Effector CD8-positive, alpha-beta T cell (primary cell): ENCODE measurements around the gene TRAPPC12.
A peak's percentile ranks its signal among the peaks of the same experiment; 100 is the strongest.
"Not testable (repeated sequence)": the region's sequence is repeated elsewhere in the genome, so short reads cannot be mapped to it uniquely, and the experiment has no call there.

Source experiments
- DNase-seq: peaks from one replicate; lab custom pipeline; 2025; lab: John Stamatoyannopoulos, UW

The TRAPPC12 gene

DNA sequence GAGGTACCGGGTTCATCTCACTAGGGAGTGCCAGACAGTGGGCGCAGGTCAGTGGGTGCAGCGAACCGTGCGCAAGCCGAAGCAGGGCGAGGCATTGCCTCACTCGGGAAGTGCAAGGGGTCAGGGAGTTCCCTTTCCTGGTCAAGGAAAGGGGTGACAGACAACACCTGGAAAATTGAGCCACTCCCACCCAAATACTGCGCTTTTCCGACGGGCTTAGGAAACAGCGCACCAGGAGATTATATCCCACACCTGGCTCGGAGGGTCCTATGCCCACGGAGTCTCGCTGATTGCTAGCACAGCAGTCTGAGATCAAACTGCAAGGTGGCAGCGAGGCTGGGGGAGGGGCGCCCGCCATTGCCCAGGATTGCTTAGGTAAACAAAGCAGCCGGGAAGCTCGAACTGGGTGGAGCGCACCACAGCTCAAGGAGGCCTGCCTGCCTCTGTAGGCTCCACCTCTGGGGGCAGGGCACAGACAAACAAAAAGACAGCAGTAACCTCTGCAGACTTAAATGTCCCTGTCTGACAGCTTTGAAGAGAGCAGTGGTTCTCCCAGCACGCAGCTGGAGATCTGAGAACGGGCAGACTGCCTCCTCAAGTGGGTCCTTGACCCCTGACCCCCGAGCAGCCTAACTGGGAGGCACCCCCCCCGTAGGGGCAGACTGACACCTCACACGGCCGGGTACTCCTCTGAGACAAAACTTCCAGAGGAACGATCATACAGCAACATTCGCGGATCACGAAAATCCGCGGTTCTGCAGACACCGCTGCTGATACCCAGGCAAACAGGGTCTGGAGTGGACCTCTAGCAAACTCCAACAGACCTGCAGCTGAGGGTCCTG, 9.9 kb upstream of the TRAPPC12 start:
- DNase-seq, result not testable (repeated sequence)

DNA sequence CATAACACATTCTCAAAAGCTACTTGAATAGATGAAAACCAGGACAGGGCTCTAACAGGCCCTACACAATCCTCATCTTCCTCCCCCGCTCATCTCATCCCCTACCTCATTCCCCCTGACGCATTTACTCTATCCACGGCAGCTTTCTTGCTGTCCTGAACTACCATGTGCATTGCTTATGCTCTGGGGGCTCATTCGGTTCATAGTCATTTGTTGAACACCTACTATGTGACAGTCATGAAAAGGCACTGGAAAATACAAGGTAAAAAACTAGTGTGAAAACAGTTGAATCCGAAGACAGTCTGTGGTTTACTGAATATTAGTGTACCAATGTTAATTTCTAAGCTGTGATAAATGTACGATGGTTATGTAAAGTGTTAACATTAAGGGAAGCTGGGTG, 2.7 kb upstream of the TRAPPC12 start:
- no peak for DNase-seq

DNA sequence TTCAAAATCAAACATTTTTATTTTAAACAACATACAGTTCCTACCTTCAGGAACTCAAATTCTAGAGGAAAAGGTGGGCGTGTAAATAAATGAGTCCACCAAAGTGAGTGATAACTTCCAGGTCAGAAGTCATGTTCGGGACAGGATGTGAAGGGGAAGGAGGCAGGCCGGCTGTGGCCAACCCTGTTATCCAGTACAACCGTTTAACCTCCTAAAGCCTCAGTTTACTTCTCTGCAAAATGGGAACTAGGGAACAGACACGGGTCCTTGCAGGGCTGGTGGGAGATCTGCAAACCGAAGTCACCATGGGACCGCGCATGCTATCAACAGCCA, 2.2 kb upstream of the TRAPPC12 start:
- DNase-seq, result no peak

DNA sequence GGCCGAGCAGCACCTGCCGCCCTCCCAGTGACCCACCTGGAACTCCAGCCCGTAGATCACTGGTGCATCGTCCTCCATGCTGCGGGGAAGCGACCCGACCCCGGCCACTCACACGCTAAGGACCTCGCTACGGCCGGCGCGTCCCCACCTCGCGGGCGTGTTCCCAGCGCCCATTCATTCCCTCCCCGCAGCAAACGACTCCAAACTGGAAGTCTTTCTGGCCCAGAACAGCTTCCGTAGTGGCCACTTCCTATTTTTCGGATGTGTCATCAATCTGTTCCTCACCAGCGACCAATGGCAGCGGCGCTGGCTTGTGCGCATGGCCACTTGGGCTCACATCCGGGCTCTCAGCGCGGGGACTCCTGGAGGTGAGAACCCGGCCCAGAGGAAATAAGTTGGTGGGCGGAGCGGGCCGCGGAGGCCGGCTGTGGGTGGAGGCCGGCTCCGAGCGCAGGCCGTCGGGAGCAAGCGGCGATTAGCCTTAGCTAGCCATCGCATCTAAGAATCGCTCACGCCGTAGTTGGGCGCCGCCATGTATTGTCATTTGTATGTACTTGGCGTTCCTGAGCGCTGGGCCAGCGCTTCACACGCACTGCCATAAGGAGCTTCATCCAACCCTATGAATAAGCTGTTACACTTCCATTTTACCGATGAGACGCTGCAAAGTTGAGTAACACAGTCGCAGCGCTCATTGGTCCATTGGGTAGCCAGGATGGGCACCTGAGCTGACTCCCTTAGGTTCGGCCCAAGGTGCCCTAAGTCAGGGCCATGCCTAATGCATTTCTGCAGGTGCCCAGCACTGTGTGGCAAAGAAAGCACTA, 1.7 kb upstream of the TRAPPC12 start, which contains the start of gene EIPR1:
Gene EIPR1, minus strand, starts transcription at position 207 of the 821 bp plus-strand sequence. Its CDS starts 129 bp downstream, at position 78.
- DNase-seq, result peak; percentile 92

DNA sequence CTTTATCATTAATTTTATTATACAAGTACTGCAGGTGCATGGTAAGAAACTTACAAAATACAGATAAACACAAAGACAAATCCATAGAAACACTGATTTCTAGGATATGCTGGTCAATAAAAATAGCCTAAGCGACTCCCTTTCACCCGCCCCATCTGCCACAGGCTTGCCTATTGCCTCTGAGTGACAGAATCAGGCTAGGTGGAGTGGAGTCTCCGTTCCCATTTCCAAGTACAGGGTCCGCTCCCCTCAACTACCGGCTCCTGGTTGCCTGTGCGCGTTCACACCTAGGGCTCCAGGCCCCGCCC, 201 bp upstream of the TRAPPC12 start:
- no peak for DNase-seq

DNA sequence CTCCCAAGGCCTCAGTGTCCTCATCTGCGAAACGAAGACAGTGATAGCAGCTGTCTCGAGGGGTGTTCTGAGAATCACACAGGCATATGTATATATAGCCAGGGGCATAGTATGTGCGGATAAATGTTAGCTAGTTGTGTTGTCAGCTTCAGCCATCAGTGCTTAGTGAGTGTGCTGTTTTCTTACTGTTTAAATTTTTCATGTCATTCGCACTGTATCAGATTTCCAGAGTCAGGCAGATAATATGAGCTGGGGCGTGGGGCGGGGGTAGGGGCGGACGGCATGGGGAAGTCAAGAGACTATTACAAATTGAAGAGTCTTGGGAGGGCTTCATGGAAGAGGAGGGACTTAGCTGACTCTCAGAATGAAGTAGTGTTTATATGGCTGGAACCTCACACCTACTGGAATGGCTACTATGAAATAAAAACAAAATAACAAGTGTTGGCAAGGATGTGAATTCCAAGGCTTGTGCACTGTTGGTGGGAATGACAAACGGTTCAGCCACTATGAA, 7.0 kb downstream of the TRAPPC12 start:
- no peak for DNase-seq

DNA sequence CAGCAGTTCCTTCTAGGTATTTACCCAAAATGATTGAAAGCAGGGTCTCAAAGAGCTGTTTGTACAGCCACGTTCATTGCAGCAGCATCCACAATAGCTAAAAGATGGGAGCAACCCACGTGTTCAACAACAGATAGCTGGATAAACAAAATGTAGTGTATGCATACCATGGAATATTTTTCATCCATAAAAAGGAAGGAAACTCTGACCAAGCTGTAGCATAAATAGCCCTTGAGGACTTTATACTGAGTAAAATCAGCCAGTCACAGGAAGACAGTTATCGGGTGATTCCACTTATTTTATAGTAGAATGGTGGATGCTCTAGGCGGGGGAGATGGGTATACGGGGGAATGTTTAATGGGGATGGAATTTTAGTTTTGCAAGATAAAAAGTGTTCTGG, 7.5 kb downstream of the TRAPPC12 start:
- DNase-seq, result no peak

DNA sequence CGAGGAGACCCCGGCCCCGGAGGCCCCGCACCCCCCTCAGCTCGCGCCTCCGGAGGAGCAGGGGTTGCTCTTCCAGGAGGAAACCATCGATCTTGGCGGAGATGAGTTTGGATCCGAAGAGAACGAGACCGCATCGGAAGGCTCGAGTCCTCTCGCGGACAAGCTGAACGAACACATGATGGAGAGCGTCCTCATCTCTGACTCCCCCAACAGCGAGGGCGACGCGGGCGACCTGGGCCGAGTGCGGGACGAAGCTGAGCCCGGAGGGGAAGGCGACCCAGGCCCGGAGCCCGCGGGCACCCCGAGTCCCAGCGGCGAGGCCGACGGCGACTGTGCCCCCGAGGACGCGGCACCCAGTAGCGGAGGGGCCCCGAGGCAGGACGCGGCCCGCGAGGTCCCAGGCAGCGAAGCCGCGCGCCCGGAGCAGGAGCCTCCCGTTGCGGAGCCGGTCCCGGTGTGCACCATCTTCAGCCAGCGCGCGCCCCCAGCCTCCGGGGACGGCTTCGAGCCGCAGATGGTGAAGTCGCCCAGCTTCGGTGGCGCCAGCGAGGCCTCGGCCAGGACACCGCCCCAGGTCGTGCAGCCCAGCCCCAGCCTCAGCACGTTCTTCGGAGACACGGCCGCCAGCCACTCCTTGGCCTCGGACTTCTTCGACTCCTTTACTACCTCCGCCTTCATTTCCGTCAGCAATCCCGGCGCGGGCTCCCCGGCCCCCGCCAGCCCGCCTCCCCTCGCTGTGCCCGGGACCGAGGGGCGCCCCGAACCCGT, 8.3 kb downstream of the TRAPPC12 start:
- no peak for DNase-seq

DNA sequence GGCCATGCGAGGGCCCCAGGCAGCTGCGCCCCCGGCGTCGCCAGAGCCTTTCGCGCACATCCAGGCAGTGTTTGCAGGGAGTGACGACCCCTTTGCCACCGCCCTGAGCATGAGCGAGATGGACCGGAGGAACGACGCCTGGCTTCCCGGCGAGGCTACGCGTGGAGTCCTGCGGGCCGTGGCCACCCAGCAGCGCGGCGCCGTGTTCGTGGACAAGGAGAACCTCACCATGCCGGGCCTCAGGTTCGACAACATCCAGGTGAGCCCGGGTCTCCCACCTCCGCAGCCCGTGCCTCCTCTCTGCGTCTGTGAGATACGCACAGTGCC, 8.9 kb downstream of the TRAPPC12 start:
- no peak for DNase-seq

DNA sequence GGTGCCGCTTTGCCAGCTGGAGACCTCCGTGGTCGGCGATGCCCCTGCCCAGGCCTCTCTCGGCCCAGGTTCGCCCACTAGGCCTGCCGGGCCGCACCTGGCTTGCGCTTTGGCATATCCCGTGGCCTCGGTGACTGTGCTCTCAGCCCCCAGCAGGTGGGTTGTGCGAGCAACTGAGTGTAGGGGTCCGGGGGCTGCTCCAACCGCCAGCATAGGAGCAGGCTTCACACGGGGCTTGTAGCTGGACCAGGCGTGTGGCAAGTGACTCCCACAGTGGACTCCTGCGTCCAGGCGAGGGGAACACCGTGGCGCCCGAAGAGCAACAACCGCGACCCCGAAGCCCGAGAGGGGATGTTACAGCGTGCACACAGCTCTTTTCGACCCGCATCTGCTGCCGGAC, 9.7 kb downstream of the TRAPPC12 start:
- no peak for DNase-seq

DNA sequence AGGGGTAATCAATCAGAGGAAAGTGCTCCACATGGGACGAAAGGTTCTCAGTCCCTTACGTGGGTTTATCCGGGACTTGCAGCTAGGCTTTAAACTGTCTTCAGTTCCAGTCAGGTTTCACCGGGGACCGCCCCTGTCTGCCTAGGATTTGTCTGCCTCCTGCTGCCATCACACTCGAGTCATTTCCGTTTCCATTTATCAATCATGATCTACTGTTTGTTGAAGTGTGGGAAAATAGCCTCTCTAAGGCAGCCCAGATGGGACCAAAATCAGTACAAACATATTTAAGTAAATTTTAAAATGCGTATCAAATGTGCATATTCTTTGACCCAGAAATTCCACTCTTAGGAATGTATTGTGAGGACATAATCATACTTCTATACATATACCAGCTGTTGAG, 10.5 kb downstream of the TRAPPC12 start:
- no peak for DNase-seq

DNA sequence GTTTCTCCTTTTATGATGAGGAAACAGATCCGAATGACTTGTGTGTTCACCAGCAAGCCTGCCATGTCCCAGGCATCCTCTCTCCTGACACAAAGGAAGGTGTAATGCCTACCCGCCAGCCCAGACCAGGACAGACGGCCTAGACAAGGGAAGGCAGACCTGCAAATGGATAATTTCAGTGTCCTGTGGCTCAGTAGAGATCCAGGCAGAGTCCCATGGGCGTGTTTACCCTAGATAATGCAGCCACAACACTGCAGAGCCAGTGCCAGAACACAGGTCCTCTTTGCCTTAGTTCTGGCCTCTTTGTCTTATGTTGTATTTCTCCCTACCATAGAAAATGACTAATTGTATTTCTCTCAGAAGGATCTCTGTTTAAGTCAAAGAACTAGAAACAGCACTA, 12.7 kb downstream of the TRAPPC12 start:
- DNase-seq, result no peak

DNA sequence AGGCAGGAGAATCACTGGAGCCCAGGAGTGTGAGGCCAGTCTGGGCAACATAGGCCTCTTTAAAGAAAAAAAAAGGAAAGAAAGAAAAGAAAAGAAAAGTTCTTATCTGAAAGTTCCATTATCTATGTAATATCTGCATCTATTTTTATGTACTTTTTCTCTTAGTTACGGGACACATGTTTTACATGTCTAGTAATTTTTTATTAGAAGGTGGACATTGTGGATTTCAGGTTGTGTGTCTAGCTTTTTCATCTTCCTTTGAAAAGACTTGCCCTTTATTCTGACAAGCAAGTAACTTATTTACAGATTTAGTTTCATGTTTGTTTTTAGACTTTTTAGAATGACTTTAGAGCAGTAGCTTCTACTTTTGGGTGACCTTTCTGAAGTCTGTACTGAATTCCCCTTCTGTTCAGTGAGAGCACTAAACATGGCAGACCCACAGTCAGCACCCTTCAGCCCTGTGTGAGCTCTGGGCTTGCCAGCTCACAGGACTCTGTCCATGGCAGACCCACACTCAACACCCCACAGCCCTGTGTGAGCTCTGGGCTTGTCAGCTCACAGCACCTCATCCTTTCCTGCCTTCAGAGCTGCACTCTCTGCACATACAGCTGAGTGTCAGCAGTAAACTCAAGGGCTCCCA, 17.5 kb downstream of the TRAPPC12 start:
- DNase-seq, result no peak

DNA sequence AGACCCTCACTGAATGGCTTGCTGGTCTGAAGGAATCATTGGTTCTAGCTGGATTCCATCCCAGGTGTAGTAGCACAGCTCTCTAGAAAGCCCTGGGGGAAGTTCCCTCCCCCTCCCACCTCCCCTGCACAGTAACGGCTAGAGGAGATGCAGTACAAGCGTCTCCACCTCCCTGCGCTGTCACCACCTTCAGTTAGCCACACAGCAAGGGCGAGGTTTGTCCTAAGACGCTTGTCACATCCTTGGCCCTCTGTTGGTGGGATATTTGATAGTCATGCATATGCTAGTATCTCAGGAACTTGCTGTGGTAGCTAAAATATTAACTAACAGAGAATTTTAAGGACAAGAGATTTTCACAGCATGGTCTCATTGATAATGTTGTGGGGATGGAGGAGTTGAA, 19.4 kb downstream of the TRAPPC12 start:
- DNase-seq, result no peak

DNA sequence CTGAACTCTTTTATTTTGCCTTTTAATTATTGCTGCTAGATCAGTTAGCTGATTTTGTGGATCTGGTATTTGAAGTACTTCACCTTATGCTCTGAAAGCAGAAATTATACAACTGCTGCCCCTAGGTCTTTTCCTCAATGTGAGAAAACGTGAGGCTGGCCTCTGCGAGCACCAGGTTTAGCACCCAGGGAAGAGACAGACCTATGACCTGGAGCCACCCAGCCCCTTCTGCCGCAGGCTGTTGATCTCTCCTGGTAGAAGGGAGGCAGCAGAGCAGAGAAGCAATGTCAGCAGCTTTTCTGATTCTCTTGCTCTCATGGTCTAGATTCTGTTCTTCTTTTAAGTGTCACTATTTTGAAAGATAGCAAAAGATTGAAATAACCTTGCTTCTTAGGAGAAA, 19.9 kb downstream of the TRAPPC12 start:
- no peak for DNase-seq

DNA sequence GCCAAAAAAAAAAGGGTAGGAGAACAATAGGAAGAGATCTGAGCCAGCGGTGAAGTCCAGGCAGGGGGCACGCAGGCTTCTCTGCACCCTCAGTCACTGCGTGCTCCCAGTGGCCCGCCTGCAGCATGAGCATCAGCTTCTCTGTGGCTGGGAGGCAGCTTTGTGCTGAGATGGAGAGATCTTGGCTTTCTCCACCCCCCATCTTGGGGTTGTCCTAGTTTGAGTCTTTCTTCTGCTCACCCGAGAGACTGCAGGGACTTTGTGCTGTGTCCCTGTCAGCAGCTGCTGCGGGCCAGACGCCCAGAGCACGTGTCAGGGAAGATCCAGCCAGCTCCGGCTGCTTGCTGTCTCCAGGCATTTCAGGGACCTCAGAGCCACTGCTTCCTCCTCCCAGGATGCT, 20.3 kb downstream of the TRAPPC12 start:
- no peak for DNase-seq

DNA sequence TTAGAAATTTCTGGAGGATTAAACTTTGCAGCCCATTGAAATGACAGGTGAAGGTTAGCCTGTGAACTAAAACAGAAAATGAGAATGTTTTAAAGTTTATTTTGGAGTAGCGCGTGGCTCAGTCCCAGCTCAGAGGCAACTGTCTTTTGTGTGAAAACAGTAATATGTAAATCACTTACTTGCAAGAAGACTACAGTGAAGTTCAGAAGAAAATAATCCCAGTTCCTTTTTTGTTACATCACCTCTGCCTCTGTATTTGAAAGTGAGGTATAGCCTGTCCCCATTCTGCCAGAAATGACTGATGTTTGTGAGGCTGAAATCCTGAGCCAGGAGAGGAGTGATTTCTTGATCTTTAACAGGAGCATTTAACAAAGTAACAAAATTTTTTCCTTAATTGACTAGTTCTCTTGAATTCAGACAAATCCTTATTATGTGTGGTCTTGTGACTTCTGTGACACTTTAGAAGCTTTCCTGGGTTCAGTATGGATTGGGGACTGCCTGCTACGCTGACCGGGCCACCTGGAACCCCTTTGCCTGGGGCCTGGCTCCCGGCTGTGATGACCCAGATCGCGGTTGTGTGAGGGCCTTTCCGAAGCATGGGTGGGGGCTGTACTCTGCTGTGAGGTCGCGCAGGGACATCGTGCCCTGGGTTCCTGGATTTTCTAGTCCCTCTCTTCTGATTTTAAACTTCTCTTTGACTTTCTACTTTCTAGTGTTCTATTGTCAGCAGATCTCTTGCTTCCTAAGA, 24.3 kb downstream of the TRAPPC12 start:
- DNase-seq, result no peak

DNA sequence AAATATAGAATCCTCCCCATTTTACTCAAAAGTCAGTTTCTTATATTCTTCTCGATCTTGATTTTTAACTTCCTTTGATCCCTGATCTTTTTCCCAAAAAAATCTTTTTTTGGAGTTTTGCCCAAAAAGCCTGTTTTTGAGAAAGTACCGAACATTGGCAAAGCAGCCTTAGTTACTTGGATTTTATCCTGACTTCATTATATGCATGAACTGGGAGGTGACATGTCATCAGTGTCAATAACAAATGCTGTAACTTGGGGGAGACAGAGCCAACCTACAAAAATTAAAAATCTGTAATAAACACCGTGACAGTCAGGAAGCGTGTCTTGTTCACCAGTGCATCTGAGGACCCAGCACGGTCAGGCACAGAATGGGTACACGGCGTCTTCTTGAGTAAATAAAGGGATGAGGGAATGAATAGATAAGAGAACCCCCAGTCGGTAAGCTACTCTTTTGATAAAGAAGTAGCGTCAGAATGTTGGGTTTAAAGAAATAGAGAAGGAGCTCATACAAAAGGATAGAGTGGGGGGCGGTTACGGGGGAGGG, 24.9 kb downstream of the TRAPPC12 start:
- DNase-seq, result no peak

DNA sequence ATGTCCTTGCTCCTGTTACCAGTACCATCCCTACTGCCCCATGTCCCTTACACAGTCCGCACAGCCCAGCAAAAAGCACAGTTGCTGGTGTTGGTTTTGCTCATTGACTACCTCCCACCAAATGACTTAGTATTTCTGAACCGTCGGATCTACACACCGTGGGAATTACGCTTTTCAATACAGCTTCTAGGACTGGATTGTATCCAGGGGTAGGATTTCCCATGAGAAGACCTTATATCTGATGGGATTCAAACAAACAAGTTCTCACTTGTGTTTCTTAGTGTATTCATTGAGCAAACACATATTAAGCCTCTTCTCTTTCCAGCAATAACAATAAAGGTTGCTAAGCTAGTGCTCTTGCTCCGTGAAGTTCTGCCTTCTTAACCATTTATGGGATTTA, 25.8 kb downstream of the TRAPPC12 start:
- no peak for DNase-seq

DNA sequence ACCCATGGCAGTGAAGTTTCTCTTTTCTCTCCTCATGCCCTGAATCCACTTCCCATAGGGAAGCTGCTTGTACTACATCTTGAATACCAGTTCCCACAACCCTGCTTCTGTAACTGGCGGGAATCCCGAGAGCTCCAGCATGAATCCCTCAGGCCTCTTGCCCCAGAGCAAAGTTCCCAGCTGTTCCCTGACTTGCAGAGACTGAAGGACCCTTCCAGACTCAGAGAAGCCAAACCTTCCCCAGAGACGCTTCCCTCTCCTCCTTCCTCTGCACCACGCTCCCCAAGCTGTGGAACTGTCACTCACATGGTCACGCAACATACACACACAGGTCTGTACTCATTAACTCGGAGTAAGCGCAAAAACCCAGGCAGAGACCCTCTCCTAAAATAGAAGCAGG, 26.4 kb downstream of the TRAPPC12 start:
- no peak for DNase-seq

DNA sequence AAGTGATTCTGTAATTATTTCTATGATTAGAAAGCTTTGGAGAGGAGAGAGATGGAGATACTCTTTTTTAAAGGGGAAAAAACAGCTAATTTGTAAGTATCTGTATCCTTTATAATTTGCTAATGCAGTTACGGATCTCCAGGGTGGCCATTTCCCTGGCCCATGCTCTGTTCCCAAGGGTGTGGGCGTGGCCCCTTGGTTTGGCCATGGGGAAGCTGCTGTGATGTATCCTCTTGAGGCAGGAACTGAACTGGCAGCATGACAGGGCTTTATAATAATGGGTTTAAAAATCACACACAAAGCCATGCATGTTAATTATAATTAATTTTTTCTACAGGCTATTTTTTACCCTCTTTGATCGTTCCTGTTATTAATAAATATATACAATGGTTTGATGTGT, 27.0 kb downstream of the TRAPPC12 start:
- DNase-seq, result no peak
